ENCODE data around the gene DNAJA1.

DNAJA1 gene

DNA sequence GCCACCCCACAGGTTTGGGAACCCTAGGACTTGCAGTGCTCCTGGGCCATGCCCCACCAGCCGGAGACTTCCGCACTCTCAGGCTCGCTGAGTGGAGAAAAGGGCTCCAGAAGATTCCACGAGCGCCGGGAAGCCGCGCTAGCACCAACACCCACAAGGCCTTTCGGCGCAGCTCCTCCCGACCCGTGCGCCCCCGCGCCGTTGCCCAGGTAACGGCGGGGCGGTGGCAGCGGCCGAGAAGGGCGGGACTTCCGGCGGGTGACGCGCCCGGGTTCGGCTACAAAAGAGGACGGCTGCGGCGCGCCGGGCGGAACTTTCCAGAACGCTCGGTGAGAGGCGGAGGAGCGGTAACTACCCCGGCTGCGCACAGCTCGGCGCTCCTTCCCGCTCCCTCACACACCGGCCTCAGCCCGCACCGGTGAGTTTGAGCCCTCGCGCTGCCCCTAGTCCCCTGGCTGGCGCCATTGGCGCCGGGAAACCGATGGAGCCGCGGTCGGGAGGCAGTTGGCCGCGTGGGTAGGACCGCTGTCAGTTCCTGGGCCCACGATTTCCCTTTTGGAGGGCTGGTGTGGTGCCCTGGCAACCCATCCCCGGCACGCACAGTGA is at the start of gene DNAJA1:
Gene DNAJA1 (plus strand): TSS at position 308 of the 606 bp plus-strand sequence. CDS start 1,212 bp downstream, outside the sequence.
- TF ChIP-seq, protein P1, sequence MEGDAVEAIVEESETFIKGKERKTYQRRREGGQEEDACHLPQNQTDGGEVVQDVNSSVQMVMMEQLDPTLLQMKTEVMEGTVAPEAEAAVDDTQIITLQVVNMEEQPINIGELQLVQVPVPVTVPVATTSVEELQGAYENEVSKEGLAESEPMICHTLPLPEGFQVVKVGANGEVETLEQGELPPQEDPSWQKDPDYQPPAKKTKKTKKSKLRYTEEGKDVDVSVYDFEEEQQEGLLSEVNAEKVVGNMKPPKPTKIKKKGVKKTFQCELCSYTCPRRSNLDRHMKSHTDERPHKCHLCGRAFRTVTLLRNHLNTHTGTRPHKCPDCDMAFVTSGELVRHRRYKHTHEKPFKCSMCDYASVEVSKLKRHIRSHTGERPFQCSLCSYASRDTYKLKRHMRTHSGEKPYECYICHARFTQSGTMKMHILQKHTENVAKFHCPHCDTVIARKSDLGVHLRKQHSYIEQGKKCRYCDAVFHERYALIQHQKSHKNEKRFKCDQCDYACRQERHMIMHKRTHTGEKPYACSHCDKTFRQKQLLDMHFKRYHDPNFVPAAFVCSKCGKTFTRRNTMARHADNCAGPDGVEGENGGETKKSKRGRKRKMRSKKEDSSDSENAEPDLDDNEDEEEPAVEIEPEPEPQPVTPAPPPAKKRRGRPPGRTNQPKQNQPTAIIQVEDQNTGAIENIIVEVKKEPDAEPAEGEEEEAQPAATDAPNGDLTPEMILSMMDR (IDR thresholded peaks at IDR 0.05): no peak

GRCh38 chr9:32978051-32978450 is 47.0 kb upstream of the DNAJA1 start:
- TF ChIP-seq, protein P1 (IDR thresholded peaks at IDR 0.05): no peak

DNA sequence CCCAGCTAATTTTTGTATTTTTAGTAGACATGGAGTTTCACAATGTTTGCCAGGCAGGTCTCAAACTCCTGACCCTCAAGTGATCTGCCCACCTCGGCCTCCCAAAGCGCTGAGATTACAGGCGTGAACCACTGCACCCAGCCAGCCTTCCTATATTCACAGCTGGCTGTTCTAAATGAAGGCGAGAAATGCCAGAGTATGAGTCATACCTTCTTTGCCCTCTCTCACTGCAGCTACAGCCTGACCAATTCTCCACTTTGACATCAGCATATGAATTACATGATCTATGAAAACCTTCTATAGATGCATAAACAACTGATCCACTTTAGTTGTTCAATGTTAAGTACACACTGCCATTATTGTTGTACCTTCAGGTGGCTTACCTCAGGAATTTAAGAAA is 38.1 kb upstream of the DNAJA1 start:
- TF ChIP-seq, protein P1 (IDR thresholded peaks at IDR 0.05): no peak

DNA sequence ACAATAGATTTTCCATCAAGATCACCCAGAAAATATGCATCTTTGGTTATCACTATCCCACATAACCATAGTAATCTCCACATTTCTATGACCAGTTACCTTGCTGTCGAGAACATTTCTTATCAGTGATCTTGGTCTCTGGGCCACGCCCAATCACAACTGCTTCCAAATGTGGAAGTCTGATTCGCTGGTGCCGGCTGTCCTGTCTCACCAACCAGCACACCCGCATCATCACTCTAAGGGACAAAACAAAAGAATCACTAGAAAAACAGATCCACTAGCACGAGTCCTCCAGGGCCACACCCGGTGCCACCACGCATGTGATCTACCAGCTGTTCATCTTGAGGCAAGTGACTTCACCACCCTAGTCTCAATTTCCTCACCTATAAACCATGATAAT is 35.4 kb upstream of the DNAJA1 start:
- TF ChIP-seq, protein P1 (IDR thresholded peaks at IDR 0.05): no peak

DNA sequence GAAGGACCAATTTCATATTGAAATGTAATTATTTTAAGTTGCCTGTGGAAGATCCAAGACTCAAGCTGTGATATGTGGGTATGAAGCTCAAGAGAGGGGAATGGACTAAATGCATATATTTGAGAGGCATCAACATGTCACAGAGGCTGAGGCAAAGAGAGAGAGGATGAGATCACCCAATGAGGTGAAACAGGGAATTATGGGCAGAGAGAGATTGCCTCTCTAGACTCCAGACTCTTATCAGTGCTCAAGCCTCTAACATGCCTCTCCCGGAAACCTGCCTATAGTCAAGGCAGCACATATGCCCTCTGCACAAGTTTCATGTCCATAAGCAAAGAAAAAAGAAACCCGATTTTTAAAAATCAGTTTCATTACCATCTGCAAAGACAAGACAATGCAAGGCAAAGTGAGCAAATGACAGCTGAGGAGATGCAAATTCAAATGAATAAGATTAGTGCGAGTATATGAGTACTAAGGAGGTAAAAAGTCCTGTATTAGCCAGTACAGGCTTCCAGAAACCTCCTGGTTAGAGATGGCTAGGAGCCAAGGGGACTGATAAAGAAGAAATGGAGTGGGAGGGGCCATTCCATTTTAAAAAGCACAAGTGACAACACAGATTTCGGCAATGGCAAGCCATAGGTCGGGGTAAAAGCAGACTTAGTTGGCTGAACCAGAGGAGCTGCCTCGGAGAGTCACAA is 33.0 kb upstream of the DNAJA1 start:
- TF ChIP-seq, protein P1 (IDR thresholded peaks at IDR 0.05): no peak

DNA sequence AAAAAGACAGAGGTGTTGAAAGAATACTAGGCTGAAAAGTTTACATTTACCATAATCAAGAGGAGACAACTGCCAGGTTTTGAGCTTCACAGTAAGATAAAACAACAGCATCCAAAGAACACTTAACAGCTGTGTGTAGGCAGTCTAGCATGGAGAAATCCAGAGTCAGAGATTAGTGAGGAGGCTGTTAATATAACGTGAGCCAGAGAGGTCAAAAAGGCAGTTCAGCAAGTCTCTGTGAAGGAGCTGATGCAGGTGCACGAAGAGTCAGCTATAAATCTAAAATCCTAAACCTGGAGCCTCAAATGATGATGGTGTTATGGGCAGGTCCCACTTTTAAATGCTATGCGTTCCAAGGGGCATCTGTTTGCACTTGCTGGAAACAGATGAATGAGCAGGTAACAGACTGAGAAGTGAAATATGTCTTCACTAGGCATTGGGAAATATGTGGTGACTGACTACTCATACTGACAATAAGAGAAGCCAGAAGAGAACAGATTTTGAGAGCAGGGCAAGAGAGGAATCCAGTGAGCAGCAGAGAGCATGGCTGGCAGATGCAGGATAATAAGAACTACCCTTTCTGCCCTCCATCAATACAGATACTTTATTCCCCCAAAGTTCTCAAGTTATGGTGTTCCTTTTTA is 32.4 kb upstream of the DNAJA1 start:
- TF ChIP-seq, protein P1 (IDR thresholded peaks at IDR 0.05): no peak

GRCh38 chr9:33007755-33008154 is 17.3 kb upstream of the DNAJA1 start:
- TF ChIP-seq, protein P1 (IDR thresholded peaks at IDR 0.05): no peak
